IPS-20b (cell line): ENCODE measurements around the gene ZC3H13.

ENCODE experiments used
- H3K27ac ChIP-seq: one replicate; pipeline ENCODE4 v1.5.1; 2013; ENCODE audit warnings: low read length
- H3K27me3 ChIP-seq: 2 replicates; pipeline ENCODE4 v1.6.1; 2013; ENCODE audit warnings: mild to moderate bottlenecking, low read length, inconsistent platforms; ENCODE audit not compliant: insufficient read depth
- H3K36me3 ChIP-seq: 2 replicates; pipeline ENCODE4 v1.6.1; 2013; ENCODE audit warnings: low read depth, mild to moderate bottlenecking, inconsistent platforms, low read length, moderate library complexity; ENCODE audit not compliant: insufficient read depth
- H3K4me1 ChIP-seq: 2 replicates; pipeline ENCODE4 v1.6.1; 2013; ENCODE audit warnings: mild to moderate bottlenecking, control low read depth, inconsistent platforms, low read length, moderate library complexity; ENCODE audit not compliant: insufficient read depth
- H3K4me3 ChIP-seq: 2 replicates; pipeline ENCODE4 v1.5.1; 2013; ENCODE audit warnings: mild to moderate bottlenecking, low read length, inconsistent platforms
- H3K9ac ChIP-seq: 2 replicates; pipeline ENCODE4 v1.6.1; 2013; ENCODE audit warnings: low read depth, mild to moderate bottlenecking, inconsistent platforms, low read length, moderate library complexity
- H3K9me3 ChIP-seq: 2 replicates; pipeline ENCODE4 v1.6.1; 2013; ENCODE audit warnings: mild to moderate bottlenecking, low read depth, low read length, inconsistent platforms; ENCODE audit not compliant: insufficient read depth

Gene ZC3H13

GRCh38 chr13:46035066-46035465, 17.5 kb downstream of the ZC3H13 start:
- H3K36me3 ChIP-seq, result peaks cover 55% of the 10 kb centered on the region

DNA sequence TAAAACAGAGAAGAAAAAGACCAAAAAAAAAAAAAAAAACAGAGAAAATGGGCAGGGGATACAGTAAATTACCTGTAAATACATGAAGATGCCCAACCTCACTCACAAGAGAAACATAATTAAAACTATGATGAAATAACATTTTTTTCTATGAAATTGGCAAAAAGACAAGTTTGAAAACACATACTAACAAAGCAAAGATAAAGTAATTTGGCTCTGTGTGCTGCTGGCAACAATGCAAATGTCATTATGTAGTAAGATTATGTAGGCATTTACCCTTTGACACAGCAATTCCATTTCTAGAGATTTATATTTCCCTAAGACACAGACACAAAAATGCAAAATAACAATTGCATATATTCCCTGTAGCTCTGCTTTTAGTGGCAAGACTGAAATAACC, 20.2 kb downstream of the ZC3H13 start:
- no peak overlapping the region for H3K27ac ChIP-seq
- peaks cover 36% of the 10 kb centered on the region for H3K36me3 ChIP-seq
- no peaks in the 10 kb centered on the region for H3K9me3 ChIP-seq
- H3K27me3 ChIP-seq, result no peaks in the 10 kb centered on the region
- H3K9ac ChIP-seq, result no peak overlapping the region
- H3K4me3 ChIP-seq, result no peak overlapping the region
- no peaks in the 10 kb centered on the region for H3K4me1 ChIP-seq

More at GRCh38 chr13:46035066-46035465, 17.5 kb downstream of the ZC3H13 start:
- no peak overlapping the region for H3K4me3 ChIP-seq
- H3K4me1 ChIP-seq, result no peaks in the 10 kb centered on the region
- H3K9ac ChIP-seq, result no peak overlapping the region
- no peaks in the 10 kb centered on the region for H3K27me3 ChIP-seq
- H3K9me3 ChIP-seq, result no peaks in the 10 kb centered on the region
- H3K27ac ChIP-seq, result no peak overlapping the region

GRCh38 chr13:46031581-46032263, 20.8 kb downstream of the ZC3H13 start:
- Histone ChIP-seq H3K36me3 (peaks cover 36% of the 10 kb centered on the region), H3K9ac (no peak overlapping the region), H3K4me3 (no peak overlapping the region), H3K27me3 (no peaks in the 10 kb centered on the region), H3K4me1 (no peaks in the 10 kb centered on the region), H3K9me3 (no peaks in the 10 kb centered on the region), H3K27ac (no peak overlapping the region)

DNA sequence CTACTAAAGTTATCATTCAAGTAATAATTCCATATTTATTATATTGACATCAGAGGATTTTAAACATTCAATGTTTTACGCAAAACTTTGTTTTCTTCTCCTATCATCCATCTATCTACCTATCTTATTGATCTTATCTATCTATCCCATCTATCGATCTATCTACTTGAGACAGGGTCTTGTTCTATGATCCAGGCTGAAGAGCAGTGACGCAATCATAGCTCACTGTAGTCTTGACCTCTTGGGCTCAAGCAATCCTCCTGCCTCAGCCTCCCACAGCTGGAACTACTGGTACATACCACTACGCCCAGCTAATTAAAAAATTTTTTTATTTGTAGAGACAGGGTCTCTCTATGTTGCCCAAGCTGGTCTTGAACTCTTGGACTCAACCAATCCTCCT, 27.4 kb downstream of the ZC3H13 start:
- Histone ChIP-seq H3K4me1 (no peaks in the 10 kb centered on the region), H3K9ac (no peak overlapping the region), H3K27me3 (no peaks in the 10 kb centered on the region), H3K36me3 (peaks cover 9% of the 10 kb centered on the region; the same call in 1 of the 2 replicates), H3K27ac (no peak overlapping the region), H3K9me3 (no peaks in the 10 kb centered on the region), H3K4me3 (no peak overlapping the region)

DNA sequence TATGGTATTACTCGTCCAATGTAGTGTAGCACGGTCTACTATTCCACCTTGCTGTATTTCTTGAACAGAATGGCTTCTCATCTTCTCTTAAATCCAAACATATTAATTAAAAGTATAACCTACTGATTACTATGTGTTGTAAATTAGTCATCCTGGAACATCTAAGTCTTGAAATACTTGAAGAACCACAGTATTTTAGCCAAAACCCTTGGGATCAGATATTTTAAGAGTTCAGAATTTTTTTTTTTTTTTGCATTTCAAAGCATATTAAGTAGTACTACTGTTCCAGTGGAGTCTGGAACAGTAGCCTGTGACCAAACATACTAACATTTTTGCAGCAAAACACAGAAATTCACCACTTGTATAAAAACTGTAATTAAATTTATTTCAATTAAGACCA, 30.1 kb downstream of the ZC3H13 start:
- no peaks in the 10 kb centered on the region for H3K4me1 ChIP-seq
- no peak overlapping the region for H3K27ac ChIP-seq
- no peaks in the 10 kb centered on the region for H3K9me3 ChIP-seq
- no peak overlapping the region for H3K9ac ChIP-seq
- H3K4me3 ChIP-seq, result no peak overlapping the region
- peaks cover 30% of the 10 kb centered on the region for H3K36me3 ChIP-seq
- H3K27me3 ChIP-seq, result no peaks in the 10 kb centered on the region

- Histone ChIP-seq H3K4me1 (no peaks in the 10 kb centered on the region), H3K27ac (no peak overlapping the region), H3K36me3 (peaks cover 72% of the 10 kb centered on the region), H3K27me3 (no peaks in the 10 kb centered on the region), H3K4me3 (no peak overlapping the region), H3K9ac (no peak overlapping the region), H3K9me3 (no peaks in the 10 kb centered on the region)
Measured at GRCh38 chr13:46016216-46016615, 36.3 kb downstream of the ZC3H13 start.

- no peaks in the 10 kb centered on the region for H3K4me1 ChIP-seq
- H3K27me3 ChIP-seq, result no peaks in the 10 kb centered on the region
- H3K36me3 ChIP-seq, result peaks cover 74% of the 10 kb centered on the region
- no peak overlapping the region for H3K9ac ChIP-seq
- no peak overlapping the region for H3K4me3 ChIP-seq
- no peak overlapping the region for H3K27ac ChIP-seq
- no peaks in the 10 kb centered on the region for H3K9me3 ChIP-seq
Measured at GRCh38 chr13:46015366-46015765, 37.2 kb downstream of the ZC3H13 start.

DNA sequence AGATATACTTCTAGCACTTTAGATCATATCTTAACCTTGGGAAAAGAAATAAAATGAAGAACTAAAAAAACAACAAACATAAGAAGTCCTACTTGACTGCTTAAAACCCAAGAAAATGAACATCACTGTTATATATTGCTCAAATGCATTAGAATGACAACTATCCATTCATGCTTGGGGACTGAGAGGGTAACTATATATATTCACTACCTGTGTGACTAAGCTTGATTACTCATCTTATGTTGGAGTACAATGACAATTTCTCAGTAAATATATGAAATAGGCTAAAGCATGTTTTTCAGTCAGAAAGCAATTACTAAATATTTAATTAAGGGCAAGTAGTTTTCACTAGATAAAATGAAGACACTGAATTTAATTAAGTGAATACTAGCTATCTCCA, 40.1 kb downstream of the ZC3H13 start:
- H3K36me3 ChIP-seq, result peaks cover 76% of the 10 kb centered on the region
- no peak overlapping the region for H3K27ac ChIP-seq
- H3K9me3 ChIP-seq, result no peaks in the 10 kb centered on the region

GRCh38 chr13:46010148-46010547, 42.4 kb downstream of the ZC3H13 start:
- H3K4me3 ChIP-seq, result no peak overlapping the region
- H3K36me3 ChIP-seq, result peaks cover 74% of the 10 kb centered on the region
- H3K4me1 ChIP-seq, result no peaks in the 10 kb centered on the region
- H3K27ac ChIP-seq, result no peak overlapping the region
- no peak overlapping the region for H3K9ac ChIP-seq
- H3K27me3 ChIP-seq, result no peaks in the 10 kb centered on the region
- H3K9me3 ChIP-seq, result no peaks in the 10 kb centered on the region

More for the DNA sequence above, 40.1 kb downstream of the ZC3H13 start:
- Histone ChIP-seq H3K9ac (no peak overlapping the region), H3K4me3 (no peak overlapping the region), H3K27me3 (no peaks in the 10 kb centered on the region), H3K4me1 (no peaks in the 10 kb centered on the region)

GRCh38 chr13:46008631-46009030, 43.9 kb downstream of the ZC3H13 start:
- H3K27ac ChIP-seq, result no peak overlapping the region
- H3K4me1 ChIP-seq, result no peaks in the 10 kb centered on the region
- H3K27me3 ChIP-seq, result no peaks in the 10 kb centered on the region
- no peak overlapping the region for H3K4me3 ChIP-seq
- H3K9ac ChIP-seq, result no peak overlapping the region
- no peaks in the 10 kb centered on the region for H3K9me3 ChIP-seq
- H3K36me3 ChIP-seq, result peaks cover 71% of the 10 kb centered on the region

GRCh38 chr13:46006688-46007452, 45.7 kb downstream of the ZC3H13 start:
- no peaks in the 10 kb centered on the region for H3K9me3 ChIP-seq
- no peak overlapping the region for H3K4me3 ChIP-seq
- no peaks in the 10 kb centered on the region for H3K4me1 ChIP-seq
- H3K9ac ChIP-seq, result no peak overlapping the region
- H3K36me3 ChIP-seq, result peaks cover 80% of the 10 kb centered on the region
- H3K27me3 ChIP-seq, result no peaks in the 10 kb centered on the region
- H3K27ac ChIP-seq, result no peak overlapping the region

- H3K36me3 ChIP-seq, result peaks cover 83% of the 10 kb centered on the region
- H3K27ac ChIP-seq, result no peak overlapping the region
Measured at GRCh38 chr13:46004491-46004890, 48.1 kb downstream of the ZC3H13 start.

More at GRCh38 chr13:46004491-46004890, 48.1 kb downstream of the ZC3H13 start:
- H3K9ac ChIP-seq, result no peak overlapping the region
- H3K9me3 ChIP-seq, result no peaks in the 10 kb centered on the region
- no peaks in the 10 kb centered on the region for H3K27me3 ChIP-seq
- H3K4me1 ChIP-seq, result no peaks in the 10 kb centered on the region
- no peak overlapping the region for H3K4me3 ChIP-seq
